HepG2 (cell line): ENCODE results near the gene ABHD12. TPM values are rescaled to one million over a fixed set of nuclear protein-coding genes. Genes with fewer than 3 reads are reported as not detected.

Experiments used
- CSRNP1 ChIP-seq: sonication (generic); formaldehyde crosslinking; IDR thresholded peaks from 2 replicates; pipeline ENCODE4 v1.8.1; 2023; ENCODE audit warnings: mild to moderate bottlenecking, missing genetic modification reagents
- ELF4 ChIP-seq: sonication (generic); formaldehyde crosslinking; IDR thresholded peaks from 2 replicates; pipeline ENCODE4 v1.5.0; 2020; ENCODE audit warnings: missing genetic modification reagents, mild to moderate bottlenecking, moderate library complexity, borderline replicate concordance
- GATAD1 ChIP-seq: IDR thresholded peaks from 2 replicates; pipeline ENCODE4 v1.6.1; 2016; ENCODE audit warnings: missing genetic modification reagents, missing compliant biosample characterization
- HCFC1 ChIP-seq: fragments of 150-350 bp; IDR thresholded peaks from 2 replicates; pipeline ENCODE4 v1.6.1; 2014; ENCODE audit warnings: low read depth, low read length
- JARID2 ChIP-seq: sonication (generic); formaldehyde crosslinking; IDR thresholded peaks from 2 replicates; pipeline ENCODE4 v1.8.1; 2023; ENCODE audit warnings: missing genetic modification reagents, inconsistent platforms; ENCODE audit not compliant: insufficient replicate concordance
- KLF15 ChIP-seq: sonication (generic); formaldehyde crosslinking; IDR thresholded peaks from 2 replicates; pipeline ENCODE4 v1.8.1; 2023; ENCODE audit warnings: borderline replicate concordance, mild to moderate bottlenecking, inconsistent platforms, missing genetic modification reagents, mixed read lengths
- MED8 ChIP-seq: sonication (generic); formaldehyde crosslinking; IDR thresholded peaks from 2 replicates; pipeline ENCODE4 v1.8.1; 2023; ENCODE audit warnings: mild to moderate bottlenecking, missing genetic modification reagents; ENCODE audit not compliant: insufficient replicate concordance
- MZF1 ChIP-seq: sonication (generic); formaldehyde crosslinking; IDR thresholded peaks from 2 replicates; pipeline ENCODE4 v1.8.1; 2023; ENCODE audit warnings: mild to moderate bottlenecking, missing genetic modification reagents, borderline replicate concordance
- NR2F6 ChIP-seq, 2 experiments: IDR thresholded peaks; 2 replicates each; pipeline ENCODE4 v1.6.1; 2016; ENCODE audit warnings: antibody characterized with exemption in 1 of 2, mild to moderate bottlenecking in 1 of 2
- SRSF1 ChIP-seq: fragments of 200-400 bp; formaldehyde crosslinking; optimal IDR thresholded peaks from 2 replicates; pipeline ENCODE3; 2017; ENCODE audit warnings: mild to moderate bottlenecking, low read depth, low read length, moderate library complexity
- TOPORS ChIP-seq: sonication (generic); formaldehyde crosslinking; IDR thresholded peaks from 2 replicates; pipeline ENCODE4 v1.8.0; 2023; ENCODE audit warnings: mild to moderate bottlenecking, missing genetic modification reagents
- TP53 ChIP-seq: sonication (generic); formaldehyde crosslinking; conservative IDR thresholded peaks from 2 replicates; pipeline ENCODE4 v1.4.0; 2020; ENCODE audit warnings: missing genetic modification reagents
- ZNF331 ChIP-seq: sonication (generic); formaldehyde crosslinking; IDR thresholded peaks from 2 replicates; pipeline ENCODE4 v1.4.0; 2020; ENCODE audit warnings: missing genetic modification reagents
- ZNF468 ChIP-seq: sonication (generic); formaldehyde crosslinking; IDR thresholded peaks from 2 replicates; pipeline ENCODE4 v1.8.0; 2022; ENCODE audit warnings: mild to moderate bottlenecking, moderate library complexity, missing genetic modification reagents
- polyA plus RNA-seq, 8 experiments: library from polyadenylated mRNA; depleted of rRNA in 3 of 8; stranded (reverse) in 7 of 8; unstranded in 1 of 8; fragments of >200 nt; fragmentation: Illumina TruSeq in 4 of 8; extraction: Trizol in 4 of 8; gene quantifications; 2 replicates each; pipeline versions ENCODE4 v1.2.1 to v1.2.3, GENCODE V29; 2011 to 2016; ENCODE audit warnings: low read depth in 4 of 8, missing spikeins in 1 of 8, mixed read lengths in 1 of 8; ENCODE audit not compliant: insufficient read depth in 1 of 8
- total RNA-seq, 5 experiments: library from RNA; depleted of rRNA; stranded (reverse); fragments of >200 nt; fragmentation: Illumina TruSeq; extraction: Trizol; gene quantifications; 2 replicates each; pipeline ENCODE4 v1.2.3, GENCODE V29; 2016; ENCODE audit warnings: low read depth in 1 of 5
- TF ChIP-seq, protein P1 (sequence below): sonication (generic); formaldehyde crosslinking; IDR thresholded peaks from 2 replicates; pipeline ENCODE4 v1.4.0; 2020; ENCODE audit warnings: mild to moderate bottlenecking, missing genetic modification reagents
- TF ChIP-seq, protein P2 (sequence below): sonication (generic); formaldehyde crosslinking; IDR thresholded peaks from 2 replicates; pipeline ENCODE4 v1.5.1; 2020; ENCODE audit warnings: missing genetic modification reagents, mild to moderate bottlenecking, borderline replicate concordance
- TF ChIP-seq, protein P3 (sequence below): sonication (generic); formaldehyde crosslinking; conservative IDR thresholded peaks from 2 replicates; pipeline ENCODE4 v1.4.0; 2020; ENCODE audit warnings: missing genetic modification reagents

Gene ABHD12
- total and polyA plus RNA-seq, 2 of the 13 experiments (the other 11 are each of a cell fraction or from before 2014, with no cell fraction given), result 23.5 to 72.1 TPM

GRCh38 chr20:25308671-25309394 is 81.8 kb downstream of the ABHD12 start (continued):
- TF ChIP-seq, protein P1, sequence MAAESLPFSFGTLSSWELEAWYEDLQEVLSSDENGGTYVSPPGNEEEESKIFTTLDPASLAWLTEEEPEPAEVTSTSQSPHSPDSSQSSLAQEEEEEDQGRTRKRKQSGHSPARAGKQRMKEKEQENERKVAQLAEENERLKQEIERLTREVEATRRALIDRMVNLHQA (CRISPR knock-in tag), result no peak
- TF ChIP-seq, protein P2, sequence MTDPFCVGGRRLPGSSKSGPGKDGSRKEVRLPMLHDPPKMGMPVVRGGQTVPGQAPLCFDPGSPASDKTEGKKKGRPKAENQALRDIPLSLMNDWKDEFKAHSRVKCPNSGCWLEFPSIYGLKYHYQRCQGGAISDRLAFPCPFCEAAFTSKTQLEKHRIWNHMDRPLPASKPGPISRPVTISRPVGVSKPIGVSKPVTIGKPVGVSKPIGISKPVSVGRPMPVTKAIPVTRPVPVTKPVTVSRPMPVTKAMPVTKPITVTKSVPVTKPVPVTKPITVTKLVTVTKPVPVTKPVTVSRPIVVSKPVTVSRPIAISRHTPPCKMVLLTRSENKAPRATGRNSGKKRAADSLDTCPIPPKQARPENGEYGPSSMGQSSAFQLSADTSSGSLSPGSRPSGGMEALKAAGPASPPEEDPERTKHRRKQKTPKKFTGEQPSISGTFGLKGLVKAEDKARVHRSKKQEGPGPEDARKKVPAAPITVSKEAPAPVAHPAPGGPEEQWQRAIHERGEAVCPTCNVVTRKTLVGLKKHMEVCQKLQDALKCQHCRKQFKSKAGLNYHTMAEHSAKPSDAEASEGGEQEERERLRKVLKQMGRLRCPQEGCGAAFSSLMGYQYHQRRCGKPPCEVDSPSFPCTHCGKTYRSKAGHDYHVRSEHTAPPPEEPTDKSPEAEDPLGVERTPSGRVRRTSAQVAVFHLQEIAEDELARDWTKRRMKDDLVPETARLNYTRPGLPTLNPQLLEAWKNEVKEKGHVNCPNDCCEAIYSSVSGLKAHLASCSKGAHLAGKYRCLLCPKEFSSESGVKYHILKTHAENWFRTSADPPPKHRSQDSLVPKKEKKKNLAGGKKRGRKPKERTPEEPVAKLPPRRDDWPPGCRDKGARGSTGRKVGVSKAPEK (CRISPR knock-in tag), result no peak
- no peak for TF ChIP-seq ZNF468 (CRISPR knock-in tag)
- no peak for TF ChIP-seq ELF4 (CRISPR knock-in tag)
- no peak for TF ChIP-seq NR2F6 (IDR thresholded peaks at IDR 0.05)
- TF ChIP-seq NR2F6 (CRISPR knock-in tag; IDR thresholded peaks at IDR 0.05), result no peak
- no peak for TF ChIP-seq TP53 (CRISPR knock-in tag)
- no peak for TF ChIP-seq JARID2 (CRISPR knock-in tag)
- TF ChIP-seq HCFC1, result no peak
- peak; percentile 42 for TF ChIP-seq SRSF1
- TF ChIP-seq MED8, result no peak
- TF ChIP-seq, protein P3, sequence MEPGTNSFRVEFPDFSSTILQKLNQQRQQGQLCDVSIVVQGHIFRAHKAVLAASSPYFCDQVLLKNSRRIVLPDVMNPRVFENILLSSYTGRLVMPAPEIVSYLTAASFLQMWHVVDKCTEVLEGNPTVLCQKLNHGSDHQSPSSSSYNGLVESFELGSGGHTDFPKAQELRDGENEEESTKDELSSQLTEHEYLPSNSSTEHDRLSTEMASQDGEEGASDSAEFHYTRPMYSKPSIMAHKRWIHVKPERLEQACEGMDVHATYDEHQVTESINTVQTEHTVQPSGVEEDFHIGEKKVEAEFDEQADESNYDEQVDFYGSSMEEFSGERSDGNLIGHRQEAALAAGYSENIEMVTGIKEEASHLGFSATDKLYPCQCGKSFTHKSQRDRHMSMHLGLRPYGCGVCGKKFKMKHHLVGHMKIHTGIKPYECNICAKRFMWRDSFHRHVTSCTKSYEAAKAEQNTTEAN (CRISPR knock-in tag), result no peak
- 0 out of 2 replicates have a peak, but pooled peaks have one; percentile 38 for TF ChIP-seq MZF1
- no peak for TF ChIP-seq TOPORS (CRISPR knock-in tag)
- no peak; the same call in 1 of the 2 replicates for TF ChIP-seq CSRNP1 (CRISPR knock-in tag)
- no peak for TF ChIP-seq KLF15 (CRISPR knock-in tag)
- no peak for TF ChIP-seq GATAD1 (CRISPR knock-in tag)
- TF ChIP-seq ZNF331 (CRISPR knock-in tag), result no peak
